ENCODE measurements around the gene GCSH.

GCSH gene

DNA sequence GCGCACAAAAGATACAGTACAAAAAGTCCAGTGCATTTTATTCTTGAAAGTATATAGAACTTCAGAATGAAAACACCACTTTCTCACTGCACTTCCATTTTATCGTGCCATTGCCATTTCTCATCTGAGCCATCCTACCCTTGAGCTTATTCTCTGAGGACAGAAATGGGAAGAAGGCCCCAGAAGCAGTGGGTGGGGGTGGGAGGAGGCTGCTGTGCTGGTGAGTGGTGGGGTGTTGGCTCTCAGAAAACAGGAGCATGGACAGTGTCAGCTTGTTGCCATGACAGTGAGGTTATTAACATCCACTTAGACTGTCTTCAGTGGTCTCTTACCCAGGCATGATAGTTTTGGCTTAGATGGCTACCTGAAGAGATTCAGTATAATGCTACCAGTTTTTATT is 56.1 kb downstream of the GCSH start:
- DNase-seq = no peak

DNA sequence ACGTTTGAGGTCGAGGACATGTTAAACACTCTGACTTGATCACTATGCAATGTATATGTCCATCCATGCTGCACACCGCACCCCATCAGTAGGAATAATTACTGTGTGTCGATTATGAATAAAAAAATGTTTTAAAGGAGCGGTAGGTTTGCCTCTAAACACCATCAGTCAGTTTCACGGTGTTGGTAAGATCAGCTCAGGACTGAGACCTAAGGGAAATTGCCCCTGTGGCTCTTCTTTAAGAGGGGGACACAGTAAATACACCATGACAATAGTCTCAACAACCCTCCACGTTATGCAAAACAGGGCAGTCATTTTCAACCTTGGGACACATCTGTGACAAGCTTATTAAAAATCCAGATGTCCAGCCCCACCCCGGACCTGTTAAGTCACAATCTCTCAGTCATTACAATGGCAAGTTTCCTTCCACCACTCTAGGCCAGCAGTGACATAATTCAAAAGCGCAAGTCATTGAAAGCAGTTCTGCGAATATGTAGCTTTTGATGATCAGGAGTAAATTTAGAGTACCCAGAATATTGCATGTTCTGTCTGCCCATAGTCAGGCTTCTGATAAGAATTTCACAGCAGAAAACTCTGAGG is 59.3 kb downstream of the GCSH start:
- no peak for DNase-seq

DNA sequence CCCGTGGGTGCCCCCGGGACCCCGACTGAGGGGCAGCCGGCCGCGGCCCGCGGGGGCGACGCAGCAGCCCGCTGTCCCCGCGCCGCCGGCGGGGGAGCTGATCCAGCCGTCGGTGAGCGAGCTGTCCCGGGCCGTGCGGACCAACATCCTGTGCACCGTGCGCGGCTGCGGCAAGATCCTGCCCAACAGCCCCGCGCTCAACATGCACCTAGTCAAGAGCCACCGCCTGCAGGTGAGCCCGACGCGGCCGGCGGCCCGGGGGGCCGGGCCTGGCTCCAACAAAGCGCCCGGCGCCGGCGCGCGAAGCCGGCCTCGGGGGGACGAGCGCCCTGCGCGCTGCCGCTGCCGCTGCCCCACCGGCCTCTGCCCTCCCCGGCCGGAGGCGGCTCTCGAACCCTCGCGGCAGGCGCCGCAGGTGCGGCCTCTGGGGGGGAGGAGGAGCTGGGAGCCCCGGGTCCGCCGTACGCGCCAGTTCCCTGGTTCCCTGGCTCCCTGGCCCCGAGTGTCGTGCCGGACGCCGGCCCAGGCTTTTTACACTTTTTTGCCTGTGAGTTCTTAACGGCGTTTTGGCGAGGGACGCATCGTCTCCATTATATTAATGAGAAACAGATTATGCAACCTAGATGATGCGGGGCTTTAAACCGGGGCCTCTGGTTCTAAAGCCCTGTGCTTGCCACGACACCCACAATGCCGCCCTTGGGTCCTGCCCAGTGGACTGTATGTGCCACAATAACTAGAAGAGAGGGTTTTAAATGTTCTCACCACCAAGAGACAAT is 60.0 kb downstream of the GCSH start:
- no peak for DNase-seq

DNA sequence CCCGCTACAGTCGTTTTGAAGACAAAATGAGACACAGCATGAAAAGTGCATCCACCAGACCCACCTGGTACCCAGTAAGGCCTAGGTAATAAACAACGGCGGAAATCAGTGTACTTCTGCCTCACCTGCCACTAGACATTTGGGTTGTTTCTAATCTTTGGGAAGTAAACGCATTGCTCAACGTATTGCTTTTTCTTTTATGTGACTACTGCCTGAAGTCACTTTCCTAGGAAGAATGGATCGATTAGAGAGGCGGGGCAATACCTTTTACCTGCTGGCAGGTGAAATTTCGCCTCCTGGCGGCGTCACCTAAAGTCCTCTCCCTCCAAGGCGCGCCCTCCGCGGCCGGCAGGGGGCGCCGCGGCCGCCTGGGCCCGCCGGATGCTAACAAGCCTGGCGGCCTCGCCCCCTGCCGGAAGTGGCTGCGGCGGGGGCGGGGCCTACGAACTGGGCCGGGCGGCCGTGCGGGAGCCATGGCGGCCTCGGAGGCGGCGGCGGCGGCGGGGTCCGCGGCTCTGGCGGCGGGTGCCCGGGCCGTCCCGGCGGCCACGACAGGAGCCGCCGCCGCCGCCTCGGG is 60.7 kb downstream of the GCSH start, which contains the start of gene ATMIN:
TSS of gene ATMIN (plus strand) at position 445 of the 577 bp plus-strand sequence. CDS start at position 474, 29 bp downstream.
- peak; percentile 6 for DNase-seq

All from NCI-H187 treated with DMSO at 0.1 percent for 48 hours (cell line).